ENCODE data around the gene CSNK2A3.

DNA sequence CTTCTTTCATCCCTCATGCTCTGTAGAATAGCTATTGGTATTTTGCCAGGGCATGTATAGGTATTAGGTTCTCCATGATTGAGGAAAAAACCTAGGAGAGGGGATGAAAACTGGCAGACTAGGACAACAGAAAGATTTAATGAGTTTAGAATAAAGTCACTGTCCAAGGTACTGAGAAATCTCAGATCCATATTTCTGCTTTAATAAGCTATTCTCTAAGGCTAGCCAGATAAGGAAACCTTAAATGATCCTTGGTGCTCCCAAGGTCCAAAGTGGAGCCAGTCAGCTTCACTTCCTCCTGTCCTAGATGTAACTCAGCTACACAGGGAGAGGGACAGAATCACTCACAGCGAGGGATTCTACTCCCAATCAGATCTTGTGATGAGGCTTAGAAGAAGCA lies 13.7 kb upstream of the CSNK2A3 start:
- TF ChIP-seq, protein P1, sequence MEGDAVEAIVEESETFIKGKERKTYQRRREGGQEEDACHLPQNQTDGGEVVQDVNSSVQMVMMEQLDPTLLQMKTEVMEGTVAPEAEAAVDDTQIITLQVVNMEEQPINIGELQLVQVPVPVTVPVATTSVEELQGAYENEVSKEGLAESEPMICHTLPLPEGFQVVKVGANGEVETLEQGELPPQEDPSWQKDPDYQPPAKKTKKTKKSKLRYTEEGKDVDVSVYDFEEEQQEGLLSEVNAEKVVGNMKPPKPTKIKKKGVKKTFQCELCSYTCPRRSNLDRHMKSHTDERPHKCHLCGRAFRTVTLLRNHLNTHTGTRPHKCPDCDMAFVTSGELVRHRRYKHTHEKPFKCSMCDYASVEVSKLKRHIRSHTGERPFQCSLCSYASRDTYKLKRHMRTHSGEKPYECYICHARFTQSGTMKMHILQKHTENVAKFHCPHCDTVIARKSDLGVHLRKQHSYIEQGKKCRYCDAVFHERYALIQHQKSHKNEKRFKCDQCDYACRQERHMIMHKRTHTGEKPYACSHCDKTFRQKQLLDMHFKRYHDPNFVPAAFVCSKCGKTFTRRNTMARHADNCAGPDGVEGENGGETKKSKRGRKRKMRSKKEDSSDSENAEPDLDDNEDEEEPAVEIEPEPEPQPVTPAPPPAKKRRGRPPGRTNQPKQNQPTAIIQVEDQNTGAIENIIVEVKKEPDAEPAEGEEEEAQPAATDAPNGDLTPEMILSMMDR (IDR thresholded peaks at IDR 0.05): no peak
- TF ChIP-seq POLR2A (IDR thresholded peaks at IDR 0.05): no peak
